Stimulated activated CD8-positive, alpha-beta memory T cell treated with anti-CD3 and anti-CD28 coated beads, Interleukin-12 subunit alpha, Interleukin-12 subunit beta, amount 100 ng/mL, for 24 hours (primary cell): ENCODE results near the gene SLC12A1.
A peak's percentile ranks its signal among the peaks of the same experiment; 100 is the strongest.
"Not testable (repeated sequence)": the region's sequence is repeated elsewhere in the genome, so short reads cannot be mapped to it uniquely, and the experiment has no call there.

ENCODE experiments used
- DNase-seq: peaks from one replicate; pipeline ENCODE4 v3.0.0-alpha.2; 2020; ENCODE audit errors: extremely low read depth

Gene SLC12A1

GRCh38 chr15:48309740-48310139 is 103.6 kb downstream of the SLC12A1 start:
- no peak for DNase-seq

- no peak for DNase-seq
Observed at GRCh38 chr15:48313216-48313615, 107.1 kb downstream of the SLC12A1 start.

GRCh38 chr15:48315041-48315440 is 108.9 kb downstream of the SLC12A1 start:
- DNase-seq, result no peak

- no peak for DNase-seq
Observed at GRCh38 chr15:48317221-48317620, 111.1 kb downstream of the SLC12A1 start.

GRCh38 chr15:48318131-48318530 is 112.0 kb downstream of the SLC12A1 start:
- no peak for DNase-seq

GRCh38 chr15:48323294-48323693 is 117.2 kb downstream of the SLC12A1 start:
- DNase-seq, result no peak

GRCh38 chr15:48324949-48325348 is 118.8 kb downstream of the SLC12A1 start:
- DNase-seq, result no peak

- no peak for DNase-seq
Observed at GRCh38 chr15:48325400-48325799, 119.3 kb downstream of the SLC12A1 start.

- DNase-seq, result not testable (repeated sequence)
Observed at GRCh38 chr15:48326180-48326579, 120.1 kb downstream of the SLC12A1 start.

GRCh38 chr15:48330105-48330785 is 124.1 kb downstream of the SLC12A1 start:
- DNase-seq, result no peak

- peak; percentile 53 for DNase-seq
Observed at GRCh38 chr15:48330855-48331795, 125.0 kb downstream of the SLC12A1 start, which contains the start of gene DUT. TSS of gene DUT (plus strand) at chr15:48331429. CDS start at chr15:48331516, 87 bp downstream.

- peak; percentile 44 for DNase-seq
Observed at GRCh38 chr15:48331796-48332641, 125.9 kb downstream of the SLC12A1 start.

- no peak for DNase-seq
Observed at GRCh38 chr15:48332642-48333034, 126.5 kb downstream of the SLC12A1 start.

- DNase-seq, result no peak
Observed at GRCh38 chr15:48333540-48333939, 127.4 kb downstream of the SLC12A1 start.

- DNase-seq, result no peak
Observed at GRCh38 chr15:48334260-48334659, 128.2 kb downstream of the SLC12A1 start.

GRCh38 chr15:48336940-48337339 is 130.8 kb downstream of the SLC12A1 start:
- no peak for DNase-seq

- no peak for DNase-seq
Observed at GRCh38 chr15:48337607-48338006, 131.5 kb downstream of the SLC12A1 start.

- no peak for DNase-seq
Observed at GRCh38 chr15:48340111-48340510, 134.0 kb downstream of the SLC12A1 start.

- no peak for DNase-seq
Observed at GRCh38 chr15:48343865-48344264, 137.8 kb downstream of the SLC12A1 start.

GRCh38 chr15:48345516-48345915 is 139.4 kb downstream of the SLC12A1 start:
- no peak for DNase-seq

GRCh38 chr15:48352474-48353072 is 146.5 kb downstream of the SLC12A1 start:
- peak; percentile 14 for DNase-seq
